BJ (cell line): ENCODE results near the gene LRP1-AS. TPM values are rescaled to one million over a fixed set of nuclear protein-coding genes. Genes with fewer than 3 reads are reported as not detected.

Experiments used
- CTCF ChIA-PET: fragments of 350-600 bp; formaldehyde crosslinking; extraction: SDS; loops from one replicate; lab custom pipeline; 2021; ENCODE audit warnings: antibody characterized with exemption, inconsistent platforms; lab: Yijun Ruan, JAX
- POLR2A ChIA-PET: fragments of 300-600 bp; sonication (Branson Sonifier 250); formaldehyde crosslinking; extraction: SDS; loops from one replicate; lab custom pipeline; 2021; ENCODE audit warnings: antibody characterized with exemption; lab: Charles Lee
- DNase-seq: peaks from one replicate; pipeline ENCODE4 v3.0.0-alpha.2; 2011; ENCODE audit warnings: low read depth
- H3K27me3 ChIP-seq: 2 replicates; pipeline ENCODE4 v1.6.0; 2011; ENCODE audit warnings: low read length; ENCODE audit not compliant: control insufficient read depth, insufficient read depth
- H3K36me3 ChIP-seq: 2 replicates; pipeline ENCODE4 v1.5.1; 2011; ENCODE audit warnings: low read length; ENCODE audit not compliant: control insufficient read depth, insufficient read depth
- H3K4me3 ChIP-seq: 2 replicates; pipeline ENCODE4 v1.5.1; 2011; ENCODE audit warnings: low read depth, mild to moderate bottlenecking, control low read depth, low read length
- polyA plus RNA-seq: library from polyadenylated mRNA; depleted of rRNA; stranded (reverse); fragments of >200 nt; gene quantifications from 2 replicates; pipeline ENCODE4 v1.2.3, GENCODE V29; 2011
- TF ChIP-seq, protein P1 (sequence below): IDR thresholded peaks from 2 replicates; pipeline ENCODE4 v1.5.1; 2011; ENCODE audit warnings: low read depth, mild to moderate bottlenecking, control low read depth, inconsistent platforms, low read length, moderate library complexity; ENCODE audit not compliant: insufficient read depth

LRP1-AS gene
- polyA plus RNA-seq, 1 experiment, result not detected

DNA sequence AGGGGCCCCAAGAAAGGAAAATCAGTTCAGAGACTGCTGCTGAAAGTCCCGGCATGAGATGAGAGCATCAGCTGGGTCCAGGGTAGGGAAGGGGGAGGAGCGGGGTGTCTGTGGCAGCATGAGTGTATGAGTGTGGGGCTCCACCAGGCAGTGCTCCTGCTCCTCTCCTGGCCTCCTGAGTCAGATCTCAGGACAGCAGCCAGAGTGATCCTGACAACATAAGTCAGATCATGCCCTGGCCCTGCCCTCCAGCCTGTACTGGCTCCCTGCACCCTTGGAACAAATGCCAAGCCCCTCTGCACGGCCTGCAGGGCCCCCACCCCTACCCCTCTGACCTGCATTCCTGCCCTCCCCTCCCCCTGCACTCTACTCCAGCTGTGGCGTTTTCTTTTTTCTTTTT is 24.2 kb upstream of the LRP1-AS start:
- TF ChIP-seq, protein P1, sequence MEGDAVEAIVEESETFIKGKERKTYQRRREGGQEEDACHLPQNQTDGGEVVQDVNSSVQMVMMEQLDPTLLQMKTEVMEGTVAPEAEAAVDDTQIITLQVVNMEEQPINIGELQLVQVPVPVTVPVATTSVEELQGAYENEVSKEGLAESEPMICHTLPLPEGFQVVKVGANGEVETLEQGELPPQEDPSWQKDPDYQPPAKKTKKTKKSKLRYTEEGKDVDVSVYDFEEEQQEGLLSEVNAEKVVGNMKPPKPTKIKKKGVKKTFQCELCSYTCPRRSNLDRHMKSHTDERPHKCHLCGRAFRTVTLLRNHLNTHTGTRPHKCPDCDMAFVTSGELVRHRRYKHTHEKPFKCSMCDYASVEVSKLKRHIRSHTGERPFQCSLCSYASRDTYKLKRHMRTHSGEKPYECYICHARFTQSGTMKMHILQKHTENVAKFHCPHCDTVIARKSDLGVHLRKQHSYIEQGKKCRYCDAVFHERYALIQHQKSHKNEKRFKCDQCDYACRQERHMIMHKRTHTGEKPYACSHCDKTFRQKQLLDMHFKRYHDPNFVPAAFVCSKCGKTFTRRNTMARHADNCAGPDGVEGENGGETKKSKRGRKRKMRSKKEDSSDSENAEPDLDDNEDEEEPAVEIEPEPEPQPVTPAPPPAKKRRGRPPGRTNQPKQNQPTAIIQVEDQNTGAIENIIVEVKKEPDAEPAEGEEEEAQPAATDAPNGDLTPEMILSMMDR, result no peak
- Histone ChIP-seq H3K4me3 (no peak overlapping the region), H3K36me3 (peaks cover 81% of the 10 kb centered on the region), H3K27me3 (no peaks in the 10 kb centered on the region)
- no peak for DNase-seq
- CTCF ChIA-PET, result interaction anchor here (0.6 to 11.4 kb wide), 8 partner anchors 14 to 102 kb away, joined by 3 to 357 read pairs (median 8); partner anchors contain the start of genes LRP1 and STAT6
- POLR2A ChIA-PET, result interaction anchor here (0.7 kb wide), 1 partner anchor 99 kb away, joined by 5 read pairs; no protein-coding TSS in a partner anchor

DNA sequence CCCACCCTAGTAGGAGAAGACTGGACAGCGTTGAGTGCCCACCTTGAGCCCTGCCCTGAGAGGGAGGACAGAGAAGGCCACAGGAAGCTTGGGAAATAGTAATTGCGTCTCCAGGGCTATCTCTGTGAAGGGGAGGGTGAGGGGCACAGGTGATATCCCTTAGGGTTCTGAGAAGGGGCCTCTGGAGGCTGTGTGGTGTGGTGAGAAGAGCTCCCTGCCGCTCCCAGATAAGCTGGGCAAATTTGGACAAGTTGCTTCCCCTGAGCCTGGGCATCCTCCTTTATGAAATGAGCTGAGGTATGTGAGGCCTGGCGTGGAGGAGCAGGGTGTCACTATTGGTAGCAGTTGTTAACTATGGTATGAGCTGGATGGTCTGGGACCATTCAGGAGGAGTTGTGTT is 23.5 kb upstream of the LRP1-AS start:
- POLR2A ChIA-PET, result no interaction called here
- Histone ChIP-seq H3K27me3 (no peaks in the 10 kb centered on the region), H3K36me3 (peaks cover 79% of the 10 kb centered on the region), H3K4me3 (no peak overlapping the region)
- TF ChIP-seq, protein P1, result no peak
- DNase-seq, result no peak
- CTCF ChIA-PET, result interaction anchor here (0.8 to 11.4 kb wide), 7 partner anchors 11 to 101 kb away, joined by 3 to 357 read pairs (median 7); partner anchors contain the start of genes LRP1 and STAT6

DNA sequence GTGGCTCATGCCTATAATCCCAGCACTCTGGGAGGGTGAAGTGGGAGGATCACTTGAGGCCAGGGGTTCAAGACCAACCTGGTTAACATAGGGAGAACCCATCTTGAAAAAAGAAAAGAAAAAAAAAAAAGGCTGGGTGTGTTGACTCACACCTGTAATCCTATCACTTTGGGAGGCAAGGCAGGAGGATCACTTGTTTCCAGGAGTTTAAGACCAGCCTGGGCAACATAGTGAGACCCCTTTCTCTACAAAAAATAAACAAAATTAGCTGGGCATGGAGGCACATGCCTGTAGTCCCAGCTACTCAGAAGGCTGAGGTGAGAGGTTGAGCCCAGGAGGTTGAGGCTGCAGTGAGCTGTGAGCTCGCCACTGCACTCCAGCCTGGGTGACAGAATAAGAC is 23.0 kb upstream of the LRP1-AS start:
- TF ChIP-seq, protein P1, result no peak
- ChIA-PET POLR2A (no interaction called here), CTCF (interaction anchor here (0.8 to 11.4 kb wide), 5 partner anchors 11 to 97 kb away, joined by 3 to 357 read pairs (median 7); partner anchors contain the start of genes LRP1 and STAT6)
- Histone ChIP-seq H3K4me3 (no peak overlapping the region), H3K27me3 (no peaks in the 10 kb centered on the region), H3K36me3 (peaks cover 77% of the 10 kb centered on the region)
- DNase-seq, result no peak

DNA sequence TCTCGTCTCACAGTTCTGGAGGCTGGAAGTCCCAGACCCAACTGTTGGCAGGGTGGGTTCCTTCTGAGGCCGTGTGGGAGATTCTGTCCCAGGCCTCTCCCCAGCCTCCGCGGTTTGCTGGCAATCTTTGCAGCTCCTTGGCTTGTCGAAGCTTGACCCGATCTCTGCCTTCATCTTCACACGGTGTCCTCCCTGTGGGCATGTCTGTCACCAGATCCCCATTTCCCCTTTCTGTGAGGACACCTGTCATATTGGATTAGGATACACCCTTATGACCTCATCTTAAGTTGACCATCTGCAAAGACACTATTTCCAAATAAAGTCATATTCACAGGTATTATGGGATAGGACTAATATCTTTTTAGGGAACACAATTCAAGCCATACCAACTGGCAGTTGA is 22.6 kb upstream of the LRP1-AS start:
- Histone ChIP-seq H3K4me3 (no peak overlapping the region), H3K36me3 (peaks cover 75% of the 10 kb centered on the region), H3K27me3 (no peaks in the 10 kb centered on the region)
- ChIA-PET CTCF (interaction anchor here (1.3 to 11.4 kb wide), 3 partner anchors 11 to 45 kb away, joined by 7 to 357 read pairs (median 7); partner anchors contain the start of gene LRP1), POLR2A (no interaction called here)
- no peak for DNase-seq
- TF ChIP-seq, protein P1, result no peak

DNA sequence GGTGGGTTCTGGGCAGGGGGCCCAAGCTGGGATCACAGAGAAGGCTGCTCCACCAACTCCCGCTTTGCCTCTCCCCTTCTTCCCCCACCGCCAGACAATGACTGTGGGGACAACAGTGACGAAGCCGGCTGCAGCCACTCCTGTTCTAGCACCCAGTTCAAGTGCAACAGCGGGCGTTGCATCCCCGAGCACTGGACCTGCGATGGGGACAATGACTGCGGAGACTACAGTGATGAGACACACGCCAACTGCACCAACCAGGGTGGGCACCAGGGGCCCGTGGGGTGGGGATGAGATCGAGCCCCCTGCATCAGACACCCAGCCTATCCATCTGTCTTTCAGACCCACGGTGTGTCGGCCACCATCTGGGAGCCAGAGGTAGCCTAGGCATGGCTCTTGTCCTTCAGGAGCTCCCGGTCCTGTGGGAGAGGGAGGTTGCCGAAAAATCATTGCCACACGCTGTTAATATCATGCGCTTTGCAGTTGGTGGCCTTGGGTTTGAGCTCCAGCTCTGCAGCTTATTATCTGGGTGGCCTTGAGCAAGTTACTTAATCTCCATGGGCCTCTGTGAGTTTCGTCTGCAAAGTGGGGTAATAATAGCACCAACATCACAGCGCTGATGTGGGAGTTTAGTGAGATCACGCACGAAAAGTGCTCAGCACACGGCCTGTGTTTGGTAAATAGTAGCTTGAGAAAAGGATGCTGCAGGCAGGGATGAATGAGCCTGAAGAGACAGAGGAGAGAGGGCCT is 21.8 kb upstream of the LRP1-AS start:
- POLR2A ChIA-PET, result no interaction called here
- peaks cover 75% of the 10 kb centered on the region for H3K36me3 ChIP-seq
- no peak overlapping the region for H3K4me3 ChIP-seq
- TF ChIP-seq, protein P1, result no peak
- DNase-seq, result no peak
- no peaks in the 10 kb centered on the region for H3K27me3 ChIP-seq
- CTCF ChIA-PET, result interaction anchor here (1.3 to 11.4 kb wide), 4 partner anchors 10 to 57 kb away, joined by 6 to 357 read pairs (median 7); partner anchors contain the start of genes LRP1 and STAT6
